ENCODE results near the gene KAZN.
"Not testable (repeated sequence)": the region's sequence is repeated elsewhere in the genome, so short reads cannot be mapped to it uniquely, and the experiment has no call there.

The KAZN gene

GRCh38 chr1:14959059-14959694 is 360.7 kb downstream of the KAZN start:
- Histone ChIP-seq H3K9ac (ENCODE audit: low read depth in 1 of 2, low read length in 2 of 2) (no peak overlapping the region), H3K4me3 (ENCODE audit: low read depth in 1 of 2, low read length in 2 of 2) (no peak overlapping the region), H3K36me3 (ENCODE audit: control insufficient read depth in 1 of 2, insufficient read depth in 2 of 2, low read length in 2 of 2) (no peaks in the 10 kb centered on the region), H3K4me1 (ENCODE audit: control insufficient read depth in 1 of 2, insufficient read depth in 2 of 2, low read length in 2 of 2) (peaks cover 0 to 5% of the 10 kb centered on the region in 2 donors), H3K27ac (ENCODE audit: low read depth, low read length) (no peak overlapping the region), H3K9me3 (ENCODE audit: control insufficient read depth in 1 of 2, low read length in 2 of 2) (no peaks in the 10 kb centered on the region), H3K27me3 (ENCODE audit: control insufficient read depth in 1 of 2, insufficient read depth in 2 of 2, low read length in 2 of 2) (no peaks in the 10 kb centered on the region)

- H3K9me3 ChIP-seq (ENCODE audit: control insufficient read depth in 1 of 2, low read length in 2 of 2) = no peaks in the 10 kb centered on the region
- H3K4me1 ChIP-seq (ENCODE audit: control insufficient read depth in 1 of 2, insufficient read depth in 2 of 2, low read length in 2 of 2) = no peaks in the 10 kb centered on the region
- H3K9ac ChIP-seq (ENCODE audit: low read depth in 1 of 2, low read length in 2 of 2) = no peak overlapping the region
- no peak overlapping the region for H3K4me3 ChIP-seq (ENCODE audit: low read depth in 1 of 2, low read length in 2 of 2)
- H3K27me3 ChIP-seq (ENCODE audit: control insufficient read depth in 1 of 2, insufficient read depth in 2 of 2, low read length in 2 of 2) = no peaks in the 10 kb centered on the region
- H3K27ac ChIP-seq (ENCODE audit: low read depth, low read length) = no peak overlapping the region
- H3K36me3 ChIP-seq (ENCODE audit: control insufficient read depth in 1 of 2, insufficient read depth in 2 of 2, low read length in 2 of 2) = no peaks in the 10 kb centered on the region
Measured at GRCh38 chr1:14961661-14962267, 363.3 kb downstream of the KAZN start.

GRCh38 chr1:14962407-14962806 is 363.9 kb downstream of the KAZN start:
- Histone ChIP-seq H3K9me3 (ENCODE audit: control insufficient read depth in 1 of 2, low read length in 2 of 2) (no peaks in the 10 kb centered on the region), H3K27ac (ENCODE audit: low read depth, low read length) (no peak overlapping the region), H3K4me1 (ENCODE audit: control insufficient read depth in 1 of 2, insufficient read depth in 2 of 2, low read length in 2 of 2) (no peaks in the 10 kb centered on the region), H3K9ac (ENCODE audit: low read depth in 1 of 2, low read length in 2 of 2) (no peak overlapping the region), H3K4me3 (ENCODE audit: low read depth in 1 of 2, low read length in 2 of 2) (no peak overlapping the region), H3K27me3 (ENCODE audit: control insufficient read depth in 1 of 2, insufficient read depth in 2 of 2, low read length in 2 of 2) (no peaks in the 10 kb centered on the region), H3K36me3 (ENCODE audit: control insufficient read depth in 1 of 2, insufficient read depth in 2 of 2, low read length in 2 of 2) (no peaks in the 10 kb centered on the region)

- not testable (repeated sequence) for H3K9me3 ChIP-seq (ENCODE audit: control insufficient read depth in 1 of 2, low read length in 2 of 2)
Measured at GRCh38 chr1:14963791-14964710, 365.6 kb downstream of the KAZN start.

GRCh38 chr1:14964711-14965055 is 366.2 kb downstream of the KAZN start:
- Histone ChIP-seq H3K9me3 (ENCODE audit: control insufficient read depth in 1 of 2, low read length in 2 of 2) (no peaks in the 10 kb centered on the region), H3K4me1 (ENCODE audit: control insufficient read depth in 1 of 2, insufficient read depth in 2 of 2, low read length in 2 of 2) (no peaks in the 10 kb centered on the region), H3K27ac (ENCODE audit: low read depth, low read length) (no peak overlapping the region), H3K4me3 (ENCODE audit: low read depth in 1 of 2, low read length in 2 of 2) (no peak overlapping the region), H3K9ac (ENCODE audit: low read depth in 1 of 2, low read length in 2 of 2) (no peak overlapping the region), H3K27me3 (ENCODE audit: control insufficient read depth in 1 of 2, insufficient read depth in 2 of 2, low read length in 2 of 2) (no peaks in the 10 kb centered on the region), H3K36me3 (ENCODE audit: control insufficient read depth in 1 of 2, insufficient read depth in 2 of 2, low read length in 2 of 2) (no peaks in the 10 kb centered on the region)

More at GRCh38 chr1:14963791-14964710, 365.6 kb downstream of the KAZN start:
- not testable (repeated sequence) for H3K4me3 ChIP-seq (ENCODE audit: low read depth in 1 of 2, low read length in 2 of 2); H3K27ac ChIP-seq (ENCODE audit: low read depth, low read length); H3K27me3 ChIP-seq (ENCODE audit: control insufficient read depth in 1 of 2, insufficient read depth in 2 of 2, low read length in 2 of 2); H3K9ac ChIP-seq (ENCODE audit: low read depth in 1 of 2, low read length in 2 of 2); H3K4me1 ChIP-seq (ENCODE audit: control insufficient read depth in 1 of 2, insufficient read depth in 2 of 2, low read length in 2 of 2); H3K36me3 ChIP-seq (ENCODE audit: control insufficient read depth in 1 of 2, insufficient read depth in 2 of 2, low read length in 2 of 2)

GRCh38 chr1:14968251-14968851 is 369.9 kb downstream of the KAZN start:
- Histone ChIP-seq H3K27ac (ENCODE audit: low read depth, low read length) (no peak overlapping the region), H3K4me1 (ENCODE audit: control insufficient read depth in 1 of 2, insufficient read depth in 2 of 2, low read length in 2 of 2) (no peaks in the 10 kb centered on the region), H3K4me3 (ENCODE audit: low read depth in 1 of 2, low read length in 2 of 2) (no peak overlapping the region), H3K9ac (ENCODE audit: low read depth in 1 of 2, low read length in 2 of 2) (no peak overlapping the region), H3K9me3 (ENCODE audit: control insufficient read depth in 1 of 2, low read length in 2 of 2) (no peaks in the 10 kb centered on the region), H3K27me3 (ENCODE audit: control insufficient read depth in 1 of 2, insufficient read depth in 2 of 2, low read length in 2 of 2) (no peaks in the 10 kb centered on the region), H3K36me3 (ENCODE audit: control insufficient read depth in 1 of 2, insufficient read depth in 2 of 2, low read length in 2 of 2) (no peaks in the 10 kb centered on the region)

GRCh38 chr1:14969006-14969405 is 370.5 kb downstream of the KAZN start:
- Histone ChIP-seq H3K27me3 (ENCODE audit: control insufficient read depth in 1 of 2, insufficient read depth in 2 of 2, low read length in 2 of 2) (no peaks in the 10 kb centered on the region), H3K27ac (ENCODE audit: low read depth, low read length) (no peak overlapping the region), H3K9me3 (ENCODE audit: control insufficient read depth in 1 of 2, low read length in 2 of 2) (no peaks in the 10 kb centered on the region), H3K36me3 (ENCODE audit: control insufficient read depth in 1 of 2, insufficient read depth in 2 of 2, low read length in 2 of 2) (no peaks in the 10 kb centered on the region), H3K4me3 (ENCODE audit: low read depth in 1 of 2, low read length in 2 of 2) (no peak overlapping the region), H3K9ac (ENCODE audit: low read depth in 1 of 2, low read length in 2 of 2) (no peak overlapping the region), H3K4me1 (ENCODE audit: control insufficient read depth in 1 of 2, insufficient read depth in 2 of 2, low read length in 2 of 2) (no peaks in the 10 kb centered on the region)

- H3K27me3 ChIP-seq (ENCODE audit: control insufficient read depth in 1 of 2, insufficient read depth in 2 of 2, low read length in 2 of 2) = no peaks in the 10 kb centered on the region
- H3K4me1 ChIP-seq (ENCODE audit: control insufficient read depth in 1 of 2, insufficient read depth in 2 of 2, low read length in 2 of 2) = no peaks in the 10 kb centered on the region
- no peak overlapping the region for H3K9ac ChIP-seq (ENCODE audit: low read depth in 1 of 2, low read length in 2 of 2)
- H3K9me3 ChIP-seq (ENCODE audit: control insufficient read depth in 1 of 2, low read length in 2 of 2) = no peaks in the 10 kb centered on the region
- no peak overlapping the region for H3K27ac ChIP-seq (ENCODE audit: low read depth, low read length)
- no peaks in the 10 kb centered on the region for H3K36me3 ChIP-seq (ENCODE audit: control insufficient read depth in 1 of 2, insufficient read depth in 2 of 2, low read length in 2 of 2)
- H3K4me3 ChIP-seq (ENCODE audit: low read depth in 1 of 2, low read length in 2 of 2) = no peak overlapping the region
Measured at GRCh38 chr1:14970115-14970798, 371.8 kb downstream of the KAZN start.

- Histone ChIP-seq H3K4me3 (ENCODE audit: low read depth in 1 of 2, low read length in 2 of 2) (no peak overlapping the region), H3K27ac (ENCODE audit: low read depth, low read length) (no peak overlapping the region)
Measured at GRCh38 chr1:14970799-14971141, 372.3 kb downstream of the KAZN start.

More at GRCh38 chr1:14970799-14971141, 372.3 kb downstream of the KAZN start:
- Histone ChIP-seq H3K9me3 (ENCODE audit: control insufficient read depth in 1 of 2, low read length in 2 of 2) (no peaks in the 10 kb centered on the region), H3K27me3 (ENCODE audit: control insufficient read depth in 1 of 2, insufficient read depth in 2 of 2, low read length in 2 of 2) (no peaks in the 10 kb centered on the region), H3K9ac (ENCODE audit: low read depth in 1 of 2, low read length in 2 of 2) (no peak overlapping the region), H3K4me1 (ENCODE audit: control insufficient read depth in 1 of 2, insufficient read depth in 2 of 2, low read length in 2 of 2) (no peaks in the 10 kb centered on the region), H3K36me3 (ENCODE audit: control insufficient read depth in 1 of 2, insufficient read depth in 2 of 2, low read length in 2 of 2) (no peaks in the 10 kb centered on the region)
